Vagina (tissue), 2 donors: ENCODE measurements around the gene SIK2. TPM values are rescaled to one million over a fixed set of nuclear protein-coding genes. Genes with fewer than 3 reads are reported as not detected.
A peak's percentile ranks its signal among the peaks of the same experiment; 100 is the strongest.

Source experiments
- DNase-seq, 2 donors: peaks; one replicate each; pipeline ENCODE4 v3.0.0-alpha.2; 2017; ENCODE audit errors: extremely low spot score in 2 of 2
- H3K27ac ChIP-seq: fragments of 200-600 bp; sonication (generic); one replicate; pipeline ENCODE4 v1.5.1; 2019
- H3K27me3 ChIP-seq: fragments of 200-600 bp; sonication (generic); one replicate; pipeline ENCODE4 v1.5.1; 2019
- H3K36me3 ChIP-seq, 2 donors: fragments of 200-600 bp; sonication (generic); one replicate each; pipeline ENCODE4 v1.5.1; 2017 to 2019
- H3K4me1 ChIP-seq: fragments of 200-600 bp; sonication (generic); one replicate; pipeline ENCODE4 v1.5.1; 2019
- H3K4me3 ChIP-seq, 2 donors: fragments of 200-600 bp; sonication (generic); 1 replicate in 1 of 2; 2 replicates in 1 of 2; pipeline ENCODE4 v1.5.1; 2016 to 2019
- H3K9me3 ChIP-seq: fragments of 200-600 bp; sonication (generic); one replicate; pipeline ENCODE4 v1.5.1; 2019
- CTCF ChIP-seq, 3 experiments: fragments of 450-650 bp in 2 of 3; fragments of 200-600 bp in 1 of 3; sonication (generic) in 1 of 3; IDR thresholded peaks; one replicate each; pipeline ENCODE4 v1.5.1; 2017 to 2019; ENCODE audit warnings: antibody characterized with exemption in 3 of 3, mild to moderate bottlenecking in 2 of 3, moderate library complexity in 2 of 3
- POLR2A ChIP-seq, 2 donors: fragments of 450-650 bp; IDR thresholded peaks; one replicate each; pipeline ENCODE4 v1.6.1; 2017; ENCODE audit warnings: antibody characterized with exemption in 2 of 2, mild to moderate bottlenecking in 2 of 2, moderate library complexity in 2 of 2
- POLR2AphosphoS5 ChIP-seq, 2 donors: sonication (generic); formaldehyde crosslinking; IDR thresholded peaks; one replicate each; pipeline ENCODE4 v1.9.0; 2017; ENCODE audit warnings: antibody characterized with exemption in 2 of 2, mild to moderate bottlenecking in 2 of 2, low read depth in 1 of 2; ENCODE audit not compliant: insufficient read depth in 1 of 2
- intact Hi-C: fragments of 100-400 bp; cut with DNase I; formaldehyde crosslinking; loops from one replicate; pipeline ENCODE4 v1.15.1; 2023
- total RNA-seq: library from RNA; depleted of rRNA; stranded (reverse); fragments of >200 nt; gene quantifications from one replicate; pipeline ENCODE4 v1.2.3, GENCODE V29; 2016

SIK2 gene
- total RNA-seq, 1 donor from 2014 or later = 16.7 TPM

DNA sequence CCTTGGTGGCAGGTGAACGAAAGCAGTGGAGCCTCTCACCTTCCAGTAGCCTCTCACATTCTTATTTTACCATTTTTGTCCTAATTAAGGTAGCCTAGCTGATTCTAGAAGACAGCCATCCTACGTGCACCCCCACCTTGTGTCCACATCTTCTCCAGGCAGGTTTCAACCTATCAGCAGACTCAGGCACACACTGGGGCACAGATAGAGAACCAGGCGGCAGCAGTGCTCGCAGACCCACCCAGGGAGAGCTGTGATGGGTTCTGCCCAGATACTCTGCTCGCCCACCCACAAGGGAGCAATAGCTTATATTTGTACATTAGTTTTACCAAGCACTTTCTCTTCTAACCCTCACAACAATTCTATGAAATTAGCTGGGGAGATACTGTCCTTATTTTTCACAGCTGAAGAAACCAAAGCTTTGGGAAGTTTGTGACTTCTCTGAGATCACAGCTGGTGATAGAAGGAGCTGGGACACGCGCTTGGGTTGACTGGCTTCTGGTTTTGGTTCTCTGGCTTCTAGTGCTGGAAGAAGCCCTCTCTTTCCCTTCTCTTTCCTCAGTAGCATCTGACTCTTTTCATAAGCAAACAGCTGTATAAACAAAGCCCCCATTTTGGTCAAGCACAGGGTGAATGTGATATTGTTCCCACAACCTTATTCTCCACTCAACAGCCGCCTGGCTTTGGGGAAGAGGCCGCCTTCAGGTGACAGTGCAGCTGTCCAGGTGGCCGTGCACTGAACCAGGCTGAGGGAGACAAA lies 127.0 kb downstream of the SIK2 start:
- Histone ChIP-seq H3K36me3 (peaks cover 2 to 22% of the 10 kb centered on the region in 2 donors), H3K27me3 (no peaks in the 10 kb centered on the region), H3K4me1 (peaks cover 46% of the 10 kb centered on the region), H3K27ac (peak overlapping the region; percentile 95), H3K9me3 (no peaks in the 10 kb centered on the region), H3K4me3 (no peak overlapping the region)
- intact Hi-C loops = no loop called here
- no peak for TF ChIP-seq POLR2AphosphoS5 (IDR thresholded peaks at IDR 0.05; ENCODE audit: insufficient read depth in 1 of 2, low read depth in 1 of 2)
- TF ChIP-seq CTCF (IDR thresholded peaks at IDR 0.05) = no peak
- no peak for TF ChIP-seq POLR2A (IDR thresholded peaks at IDR 0.05)
- no peak for DNase-seq

GRCh38 chr11:111729831-111730311 lies 127.6 kb downstream of the SIK2 start:
- peak overlapping the region; percentile 95 for H3K27ac ChIP-seq
- intact Hi-C loops = loop anchor here (5.0 kb wide), 1 partner anchor 37 kb away; the partner anchor contains the start of gene PPP2R1B
- no peak for TF ChIP-seq CTCF (IDR thresholded peaks at IDR 0.05)
- TF ChIP-seq POLR2AphosphoS5 (IDR thresholded peaks at IDR 0.05; ENCODE audit: insufficient read depth in 1 of 2, low read depth in 1 of 2) = no peak
- no peak for TF ChIP-seq POLR2A (IDR thresholded peaks at IDR 0.05)

GRCh38 chr11:111730871-111731591 lies 128.8 kb downstream of the SIK2 start:
- Histone ChIP-seq H3K36me3 (peaks cover 0 to 13% of the 10 kb centered on the region in 2 donors), H3K27me3 (no peaks in the 10 kb centered on the region), H3K4me3 (no peak overlapping the region), H3K4me1 (peaks cover 57% of the 10 kb centered on the region), H3K9me3 (no peaks in the 10 kb centered on the region), H3K27ac (peak overlapping the region; percentile 95)
- intact Hi-C loops = loop anchor here (5.0 kb wide), 1 partner anchor 36 kb away; the partner anchor contains the start of gene PPP2R1B
- DNase-seq = no peak
- TF ChIP-seq POLR2AphosphoS5 (IDR thresholded peaks at IDR 0.05; ENCODE audit: insufficient read depth in 1 of 2, low read depth in 1 of 2) (peak in 1 of 2 donors; percentile 40), CTCF (IDR thresholded peaks at IDR 0.05) (no peak)

More at GRCh38 chr11:111729831-111730311, 127.6 kb downstream of the SIK2 start:
- H3K36me3 ChIP-seq = peaks cover 0 to 22% of the 10 kb centered on the region in 2 donors
- H3K4me1 ChIP-seq = peaks cover 52% of the 10 kb centered on the region
- no peak for DNase-seq
- H3K27me3 ChIP-seq = no peaks in the 10 kb centered on the region
- H3K4me3 ChIP-seq = no peak overlapping the region
- H3K9me3 ChIP-seq = no peaks in the 10 kb centered on the region

DNA sequence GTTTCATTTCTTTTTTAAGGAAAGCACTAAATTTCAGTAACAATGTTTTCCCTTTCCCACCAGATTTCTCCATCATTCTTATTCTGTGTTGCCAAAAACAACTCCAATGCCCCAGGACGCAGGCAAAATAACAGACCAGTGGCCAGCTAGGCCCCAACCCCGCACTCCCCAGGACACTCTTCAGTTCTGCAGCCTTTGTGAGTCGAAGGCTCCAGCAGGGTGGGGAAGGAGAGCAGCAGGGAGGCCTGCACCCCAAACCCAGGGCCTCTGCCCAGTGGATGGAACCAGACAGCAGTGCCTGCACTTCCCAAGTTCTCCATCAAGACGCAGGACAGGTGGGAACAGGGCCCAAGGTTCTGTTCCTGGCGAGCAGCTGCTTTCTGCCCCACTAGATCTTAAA lies 129.6 kb downstream of the SIK2 start:
- no peak for TF ChIP-seq CTCF (IDR thresholded peaks at IDR 0.05)
- no peak for TF ChIP-seq POLR2AphosphoS5 (IDR thresholded peaks at IDR 0.05; ENCODE audit: insufficient read depth in 1 of 2, low read depth in 1 of 2)
- no peak for TF ChIP-seq POLR2A (IDR thresholded peaks at IDR 0.05)
- peaks cover 0 to 6% of the 10 kb centered on the region in 2 donors for H3K36me3 ChIP-seq
- H3K9me3 ChIP-seq = no peaks in the 10 kb centered on the region
- no peaks in the 10 kb centered on the region for H3K27me3 ChIP-seq
- peaks cover 65% of the 10 kb centered on the region for H3K4me1 ChIP-seq
- H3K27ac ChIP-seq = peak overlapping the region; percentile 95
- no peak overlapping the region for H3K4me3 ChIP-seq
- no peak for DNase-seq
- intact Hi-C loops = loop anchor here (5.0 kb wide), 1 partner anchor 35 kb away; the partner anchor contains the start of gene PPP2R1B
